Activated T-cell treated with anti-CD3 and anti-CD28 coated beads, Interleukin-2, amount 50 U/mL, for 4 hours (primary cell): ENCODE data around the gene PRKCA. TPM values are rescaled to one million over a fixed set of nuclear protein-coding genes. Genes with fewer than 3 reads are reported as not detected.

Experiments used
- ATAC-seq, 2 donors: fragments of 200-7000 bp; cut with Tn5 transposase; one replicate each; pipeline ENCODE4 v1.10.0; 2021
- DNase-seq: peaks from one replicate; pipeline ENCODE4 v3.0.0-alpha.2; 2020
- H3K27me3 Mint-ChIP-seq: one replicate; pipeline ENCODE4 v1.8.0; 2021; ENCODE audit warnings: low read depth, mixed read lengths
- H3K36me3 Mint-ChIP-seq: one replicate; pipeline ENCODE4 v1.8.0; 2022; ENCODE audit warnings: mixed read lengths; ENCODE audit not compliant: insufficient read depth
- H3K4me1 Mint-ChIP-seq: one replicate; pipeline ENCODE4 v1.8.0; 2021; ENCODE audit warnings: low read depth, mixed read lengths
- H3K4me3 Mint-ChIP-seq: one replicate; pipeline ENCODE4 v1.8.0; 2021; ENCODE audit warnings: mild to moderate bottlenecking, moderate library complexity, mixed read lengths
- H3K9me3 Mint-ChIP-seq: one replicate; pipeline ENCODE4 v1.8.0; 2021; ENCODE audit warnings: mixed read lengths
- total RNA-seq, 3 donors: library from RNA; stranded (reverse); gene quantifications; one replicate each; pipeline ENCODE4 v1.2.1, GENCODE V29; 2021

Gene PRKCA
- total RNA-seq, 3 donors from 2014 or later: 79.4 to 114 (median 95.3) TPM

- ATAC-seq (peak; percentile 49 to 65), DNase-seq (no peak)
- Mint-ChIP-seq H3K4me1 (peaks cover 64% of the 10 kb centered on the region), H3K4me3 (peak overlapping the region; percentile 3), H3K9me3 (peaks cover 9% of the 10 kb centered on the region), H3K36me3 (peaks cover 14% of the 10 kb centered on the region), H3K27me3 (no peaks in the 10 kb centered on the region)
Measured at GRCh38 chr17:66542129-66542966, 239.9 kb downstream of the PRKCA start.

- peaks cover 9% of the 10 kb centered on the region for H3K9me3 Mint-ChIP-seq
- DNase-seq (no peak), ATAC-seq (no peak)
- H3K4me1 Mint-ChIP-seq: peaks cover 71% of the 10 kb centered on the region
- no peaks in the 10 kb centered on the region for H3K27me3 Mint-ChIP-seq
- H3K4me3 Mint-ChIP-seq: no peak overlapping the region
- H3K36me3 Mint-ChIP-seq: peaks cover 14% of the 10 kb centered on the region
Measured at GRCh38 chr17:66542967-66543520, 240.6 kb downstream of the PRKCA start.

- H3K27me3 Mint-ChIP-seq: no peaks in the 10 kb centered on the region
- H3K36me3 Mint-ChIP-seq: peaks cover 14% of the 10 kb centered on the region
- H3K9me3 Mint-ChIP-seq: peaks cover 9% of the 10 kb centered on the region
- no peak for DNase-seq
- H3K4me1 Mint-ChIP-seq: peaks cover 72% of the 10 kb centered on the region
- ATAC-seq: no peak
- H3K4me3 Mint-ChIP-seq: no peak overlapping the region
Measured at GRCh38 chr17:66543526-66543925, 241.1 kb downstream of the PRKCA start.

- no peak for ATAC-seq
- no peaks in the 10 kb centered on the region for H3K27me3 Mint-ChIP-seq
- peaks cover 14% of the 10 kb centered on the region for H3K36me3 Mint-ChIP-seq
- peaks cover 9% of the 10 kb centered on the region for H3K9me3 Mint-ChIP-seq
- DNase-seq: no peak
- no peak overlapping the region for H3K4me3 Mint-ChIP-seq
- peaks cover 64% of the 10 kb centered on the region for H3K4me1 Mint-ChIP-seq
Measured at GRCh38 chr17:66545918-66546317, 243.5 kb downstream of the PRKCA start.

GRCh38 chr17:66547151-66547865 lies 244.9 kb downstream of the PRKCA start:
- Mint-ChIP-seq H3K4me1 (peaks cover 55% of the 10 kb centered on the region), H3K27me3 (no peaks in the 10 kb centered on the region), H3K9me3 (peaks cover 9% of the 10 kb centered on the region), H3K4me3 (peak overlapping the region; percentile 1), H3K36me3 (peaks cover 15% of the 10 kb centered on the region)
- no peak for DNase-seq
- ATAC-seq: peak; percentile 73 to 80

GRCh38 chr17:66548158-66548557 lies 245.7 kb downstream of the PRKCA start:
- Mint-ChIP-seq H3K9me3 (peaks cover 9% of the 10 kb centered on the region), H3K36me3 (peaks cover 18% of the 10 kb centered on the region), H3K4me3 (peak overlapping the region; percentile 1), H3K4me1 (peaks cover 47% of the 10 kb centered on the region), H3K27me3 (no peaks in the 10 kb centered on the region)
- peak; percentile 64 for ATAC-seq
- DNase-seq: peak; percentile 38

GRCh38 chr17:66548659-66549310 lies 246.4 kb downstream of the PRKCA start:
- ATAC-seq (no peak), DNase-seq (no peak)
- Mint-ChIP-seq H3K4me1 (peaks cover 48% of the 10 kb centered on the region), H3K4me3 (no peak overlapping the region), H3K27me3 (no peaks in the 10 kb centered on the region), H3K9me3 (peaks cover 9% of the 10 kb centered on the region), H3K36me3 (peaks cover 25% of the 10 kb centered on the region)

- H3K9me3 Mint-ChIP-seq: peaks cover 9% of the 10 kb centered on the region
- peaks cover 49% of the 10 kb centered on the region for H3K4me1 Mint-ChIP-seq
- no peak overlapping the region for H3K4me3 Mint-ChIP-seq
- DNase-seq: no peak
- no peaks in the 10 kb centered on the region for H3K27me3 Mint-ChIP-seq
- H3K36me3 Mint-ChIP-seq: peaks cover 26% of the 10 kb centered on the region
- ATAC-seq: no peak
Measured at GRCh38 chr17:66549311-66549704, 246.9 kb downstream of the PRKCA start.

GRCh38 chr17:66549731-66550207 lies 247.4 kb downstream of the PRKCA start:
- Mint-ChIP-seq H3K9me3 (peaks cover 9% of the 10 kb centered on the region), H3K4me1 (peaks cover 49% of the 10 kb centered on the region)
- ATAC-seq: no peak

GRCh38 chr17:66551839-66552238 lies 249.4 kb downstream of the PRKCA start:
- peaks cover 46% of the 10 kb centered on the region for H3K4me1 Mint-ChIP-seq
- no peak overlapping the region for H3K4me3 Mint-ChIP-seq
- H3K9me3 Mint-ChIP-seq: no peaks in the 10 kb centered on the region
- ATAC-seq: no peak
- peaks cover 17% of the 10 kb centered on the region for H3K36me3 Mint-ChIP-seq
- no peaks in the 10 kb centered on the region for H3K27me3 Mint-ChIP-seq
- DNase-seq: no peak

More at GRCh38 chr17:66549731-66550207, 247.4 kb downstream of the PRKCA start:
- DNase-seq: no peak
- Mint-ChIP-seq H3K36me3 (peaks cover 26% of the 10 kb centered on the region), H3K4me3 (no peak overlapping the region), H3K27me3 (no peaks in the 10 kb centered on the region)

GRCh38 chr17:66552371-66552770 lies 250.0 kb downstream of the PRKCA start:
- DNase-seq (no peak), ATAC-seq (no peak)
- peaks cover 43% of the 10 kb centered on the region for H3K4me1 Mint-ChIP-seq
- H3K4me3 Mint-ChIP-seq: no peak overlapping the region
- H3K36me3 Mint-ChIP-seq: peaks cover 17% of the 10 kb centered on the region
- no peaks in the 10 kb centered on the region for H3K9me3 Mint-ChIP-seq
- H3K27me3 Mint-ChIP-seq: no peaks in the 10 kb centered on the region

GRCh38 chr17:66555605-66556004 lies 253.2 kb downstream of the PRKCA start:
- H3K4me3 Mint-ChIP-seq: no peak overlapping the region
- DNase-seq (no peak), ATAC-seq (no peak)
- H3K27me3 Mint-ChIP-seq: no peaks in the 10 kb centered on the region
- peaks cover 21% of the 10 kb centered on the region for H3K36me3 Mint-ChIP-seq
- peaks cover 33% of the 10 kb centered on the region for H3K4me1 Mint-ChIP-seq
- no peaks in the 10 kb centered on the region for H3K9me3 Mint-ChIP-seq

GRCh38 chr17:66557200-66557599 lies 254.8 kb downstream of the PRKCA start:
- ATAC-seq: no peak
- Mint-ChIP-seq H3K4me3 (no peak overlapping the region), H3K27me3 (no peaks in the 10 kb centered on the region)

GRCh38 chr17:66557886-66558285 lies 255.5 kb downstream of the PRKCA start:
- no peaks in the 10 kb centered on the region for H3K27me3 Mint-ChIP-seq
- H3K36me3 Mint-ChIP-seq: peaks cover 25% of the 10 kb centered on the region
- H3K4me3 Mint-ChIP-seq: no peak overlapping the region
- no peaks in the 10 kb centered on the region for H3K9me3 Mint-ChIP-seq
- ATAC-seq (no peak), DNase-seq (no peak)
- peaks cover 31% of the 10 kb centered on the region for H3K4me1 Mint-ChIP-seq

More at GRCh38 chr17:66557200-66557599, 254.8 kb downstream of the PRKCA start:
- Mint-ChIP-seq H3K9me3 (no peaks in the 10 kb centered on the region), H3K36me3 (peaks cover 28% of the 10 kb centered on the region), H3K4me1 (peaks cover 31% of the 10 kb centered on the region)
- no peak for DNase-seq
